HG02623 (cell line): ENCODE data around the gene HIGD1A.
A peak's percentile ranks its signal among the peaks of the same experiment; 100 is the strongest.
"Not testable (repeated sequence)": the region's sequence is repeated elsewhere in the genome, so short reads cannot be mapped to it uniquely, and the experiment has no call there.

ENCODE experiments used
- ATAC-seq: cut with Tn5 transposase; IDR thresholded peaks from one replicate; pipeline ENCODE4 v1.9.1; 2021; ENCODE audit warnings: moderate library complexity; ENCODE audit not compliant: unreplicated experiment

The HIGD1A gene

GRCh38 chr3:42829628-42830436, 25.5 kb upstream of the HIGD1A start:
- ATAC-seq: no peak

GRCh38 chr3:42829083-42829627, 24.9 kb upstream of the HIGD1A start:
- ATAC-seq: no peak

- no peak for ATAC-seq
Measured at GRCh38 chr3:42827654-42828053, 23.4 kb upstream of the HIGD1A start.

- no peak for ATAC-seq
Measured at GRCh38 chr3:42827023-42827422, 22.7 kb upstream of the HIGD1A start.

- ATAC-seq: no peak
Measured at GRCh38 chr3:42826141-42826540, 21.9 kb upstream of the HIGD1A start.

- no peak for ATAC-seq
Measured at GRCh38 chr3:42823351-42823750, 19.1 kb upstream of the HIGD1A start.

- no peak for ATAC-seq
Measured at GRCh38 chr3:42822828-42823227, 18.5 kb upstream of the HIGD1A start.

- no peak for ATAC-seq
Measured at GRCh38 chr3:42820746-42821051, 16.4 kb upstream of the HIGD1A start.

- ATAC-seq: no peak
Measured at GRCh38 chr3:42819351-42819965, 15.2 kb upstream of the HIGD1A start.

- ATAC-seq: no peak
Measured at GRCh38 chr3:42815826-42816225, 11.5 kb upstream of the HIGD1A start.

- ATAC-seq: no peak
Measured at GRCh38 chr3:42814914-42815507, 10.7 kb upstream of the HIGD1A start.

GRCh38 chr3:42814246-42814645, 10.0 kb upstream of the HIGD1A start:
- no peak for ATAC-seq

GRCh38 chr3:42811118-42811883, 7.0 kb upstream of the HIGD1A start:
- not testable (repeated sequence) for ATAC-seq

GRCh38 chr3:42810706-42811105, 6.4 kb upstream of the HIGD1A start:
- not testable (repeated sequence) for ATAC-seq

- ATAC-seq: no peak
Measured at GRCh38 chr3:42809202-42809601, 4.9 kb upstream of the HIGD1A start, which contains the start of gene ACKR2. TSS of gene ACKR2 (plus strand) at chr3:42809445. CDS start at chr3:42864503, 55,058 bp downstream.

GRCh38 chr3:42807929-42808328, 3.6 kb upstream of the HIGD1A start:
- ATAC-seq: no peak

- no peak for ATAC-seq
Measured at GRCh38 chr3:42805141-42805821, 991 bp upstream of the HIGD1A start.

- ATAC-seq: no peak
Measured at GRCh38 chr3:42804831-42805132, 492 bp upstream of the HIGD1A start.

- ATAC-seq: peak; percentile 19
Measured at GRCh38 chr3:42803414-42804105, 730 bp downstream of the HIGD1A start.

GRCh38 chr3:42802876-42803413, 1.3 kb downstream of the HIGD1A start:
- ATAC-seq: no peak
